NCI-H1105 treated with DMSO at 0.1 percent for 48 hours (cell line): ENCODE data around the gene ZNF831.

Experiments used
- DNase-seq: peaks from one replicate; lab custom pipeline; 2025; lab: John Stamatoyannopoulos, UW

The ZNF831 gene

GRCh38 chr20:59305908-59306655 is 142.5 kb downstream of the ZNF831 start:
- no peak for DNase-seq

- no peak for DNase-seq
These were observed 143.6 kb downstream of the ZNF831 start for GRCh38 chr20:59307270-59307669.
